Sigmoid colon (tissue), 7 donors: ENCODE results near the gene NIN. TPM values are rescaled to one million over a fixed set of nuclear protein-coding genes. Genes with fewer than 3 reads are reported as not detected.

ENCODE experiments used
- DNase-seq: peaks from one replicate; pipeline ENCODE4 v3.0.0-alpha.2; 2019
- H3K27ac ChIP-seq, 4 donors: fragments of 200-600 bp; sonication (generic); one replicate each; pipeline ENCODE4 v1.5.1; 2016 to 2019; ENCODE audit warnings: mild to moderate bottlenecking in 1 of 4
- H3K27me3 ChIP-seq, 3 donors: fragments of 200-600 bp; sonication (generic); one replicate each; pipeline ENCODE4 v1.5.1; 2019; ENCODE audit warnings: mild to moderate bottlenecking in 1 of 3
- H3K36me3 ChIP-seq, 4 donors: fragments of 200-600 bp; sonication (generic); one replicate each; pipeline ENCODE4 v1.5.1; 2016 to 2019
- H3K4me1 ChIP-seq, 4 donors: fragments of 200-600 bp; sonication (generic); one replicate each; pipeline ENCODE4 v1.5.1; 2017 to 2019
- H3K4me3 ChIP-seq, 4 donors: fragments of 200-600 bp; sonication (generic); one replicate each; pipeline ENCODE4 v1.5.1; 2017 to 2019; ENCODE audit warnings: mild to moderate bottlenecking in 2 of 4, moderate library complexity in 1 of 4
- H3K9me3 ChIP-seq, 4 donors: fragments of 200-600 bp in 3 of 4; sonication (generic) in 3 of 4; one replicate each; pipeline versions ENCODE4 v1.5.1 to v1.6.1; 2013 to 2019
- EP300 ChIP-seq, 4 donors: sonication (generic); formaldehyde crosslinking; IDR thresholded peaks; one replicate each; pipeline ENCODE4 v1.6.1; 2017; ENCODE audit warnings: antibody characterized with exemption in 4 of 4
- POLR2A ChIP-seq, 2 donors: fragments of 450-650 bp; IDR thresholded peaks; one replicate each; pipeline ENCODE4 v1.6.1; 2016; ENCODE audit warnings: antibody characterized with exemption in 2 of 2, mild to moderate bottlenecking in 2 of 2, moderate library complexity in 2 of 2
- POLR2AphosphoS5 ChIP-seq, 4 donors: sonication (generic); formaldehyde crosslinking; IDR thresholded peaks; one replicate each; pipeline ENCODE4 v1.6.1; 2017; ENCODE audit warnings: antibody characterized with exemption in 4 of 4
- WGBS, 2 donors: extraction: QIAGEN DNeasy Blood & Tissue Kit; methylation state at CpG; one replicate each; pipeline ENCODE4 v1.1.7; 2013; 5-methylcytosine and 5-hydroxymethylcytosine counted together
- intact Hi-C: fragments of 100-400 bp; cut with DNase I; formaldehyde crosslinking; loops from one replicate; pipeline ENCODE4 v1.15.1; 2023
- polyA plus RNA-seq, 3 donors: library from polyadenylated mRNA; stranded (reverse); fragments of 200-250 nt; gene quantifications; one replicate each; pipeline ENCODE4 v1.2.3, GENCODE V29; 2013
- total RNA-seq, 4 donors: library from RNA; depleted of rRNA; stranded (reverse); fragments of >200 nt; gene quantifications; one replicate each; pipeline ENCODE4 v1.1.0, GENCODE V29; 2016
- TF ChIP-seq, protein P1 (sequence below), 4 experiments: fragments of 450-650 bp in 3 of 4; fragments of 200-600 bp in 1 of 4; IDR thresholded peaks; one replicate each; pipeline ENCODE4 v1.5.1; 2016 to 2019; ENCODE audit warnings: antibody characterized with exemption in 4 of 4, mild to moderate bottlenecking in 3 of 4, moderate library complexity in 2 of 4
- donor health status: healthy with polysubstance abuse.
- donor health status: Bipolar disorder and iron deficiency.
- donor health status: healthy.

The NIN gene
- total and polyA plus RNA-seq, 7 donors = 3.6 to 38.2 (median 20.7) TPM

DNA sequence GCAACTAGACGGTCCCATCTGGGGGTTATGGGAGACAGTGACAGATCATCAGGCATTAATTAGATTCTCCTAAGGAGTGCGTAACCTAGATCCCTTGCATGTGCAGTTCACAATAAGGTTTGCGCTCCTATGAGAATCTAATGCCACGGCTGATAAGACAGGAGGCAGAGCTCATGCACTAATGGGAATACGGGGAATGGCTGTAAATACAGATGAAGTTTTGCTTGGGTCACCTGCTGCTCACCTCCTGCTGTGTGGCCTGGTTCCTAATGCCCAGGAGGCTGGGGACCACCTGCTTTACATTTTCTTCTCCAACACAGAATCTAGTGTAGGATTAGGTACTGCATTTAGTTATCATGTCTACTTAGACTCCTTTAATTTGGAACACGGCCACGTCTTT lies 113.2 kb downstream of the NIN start:
- no peaks in the 10 kb centered on the region for H3K27me3 ChIP-seq
- H3K4me3 ChIP-seq = no peak overlapping the region
- DNase-seq = no peak
- intact Hi-C loops = no loop called here
- 79 to 86% methylated on average over 7 of the region's 7 CpGs for WGBS, 2 donors
- H3K27ac ChIP-seq = no peak overlapping the region
- TF ChIP-seq, protein P1, sequence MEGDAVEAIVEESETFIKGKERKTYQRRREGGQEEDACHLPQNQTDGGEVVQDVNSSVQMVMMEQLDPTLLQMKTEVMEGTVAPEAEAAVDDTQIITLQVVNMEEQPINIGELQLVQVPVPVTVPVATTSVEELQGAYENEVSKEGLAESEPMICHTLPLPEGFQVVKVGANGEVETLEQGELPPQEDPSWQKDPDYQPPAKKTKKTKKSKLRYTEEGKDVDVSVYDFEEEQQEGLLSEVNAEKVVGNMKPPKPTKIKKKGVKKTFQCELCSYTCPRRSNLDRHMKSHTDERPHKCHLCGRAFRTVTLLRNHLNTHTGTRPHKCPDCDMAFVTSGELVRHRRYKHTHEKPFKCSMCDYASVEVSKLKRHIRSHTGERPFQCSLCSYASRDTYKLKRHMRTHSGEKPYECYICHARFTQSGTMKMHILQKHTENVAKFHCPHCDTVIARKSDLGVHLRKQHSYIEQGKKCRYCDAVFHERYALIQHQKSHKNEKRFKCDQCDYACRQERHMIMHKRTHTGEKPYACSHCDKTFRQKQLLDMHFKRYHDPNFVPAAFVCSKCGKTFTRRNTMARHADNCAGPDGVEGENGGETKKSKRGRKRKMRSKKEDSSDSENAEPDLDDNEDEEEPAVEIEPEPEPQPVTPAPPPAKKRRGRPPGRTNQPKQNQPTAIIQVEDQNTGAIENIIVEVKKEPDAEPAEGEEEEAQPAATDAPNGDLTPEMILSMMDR (IDR thresholded peaks at IDR 0.05) = no peak
- TF ChIP-seq POLR2A (IDR thresholded peaks at IDR 0.05) (no peak), EP300 (IDR thresholded peaks at IDR 0.05) (no peak), POLR2AphosphoS5 (IDR thresholded peaks at IDR 0.05) (no peak)
- H3K36me3 ChIP-seq = peaks cover 0 to 14% (median 0%) of the 10 kb centered on the region in 4 donors
- no peaks in the 10 kb centered on the region for H3K9me3 ChIP-seq
- H3K4me1 ChIP-seq = no peaks in the 10 kb centered on the region

DNA sequence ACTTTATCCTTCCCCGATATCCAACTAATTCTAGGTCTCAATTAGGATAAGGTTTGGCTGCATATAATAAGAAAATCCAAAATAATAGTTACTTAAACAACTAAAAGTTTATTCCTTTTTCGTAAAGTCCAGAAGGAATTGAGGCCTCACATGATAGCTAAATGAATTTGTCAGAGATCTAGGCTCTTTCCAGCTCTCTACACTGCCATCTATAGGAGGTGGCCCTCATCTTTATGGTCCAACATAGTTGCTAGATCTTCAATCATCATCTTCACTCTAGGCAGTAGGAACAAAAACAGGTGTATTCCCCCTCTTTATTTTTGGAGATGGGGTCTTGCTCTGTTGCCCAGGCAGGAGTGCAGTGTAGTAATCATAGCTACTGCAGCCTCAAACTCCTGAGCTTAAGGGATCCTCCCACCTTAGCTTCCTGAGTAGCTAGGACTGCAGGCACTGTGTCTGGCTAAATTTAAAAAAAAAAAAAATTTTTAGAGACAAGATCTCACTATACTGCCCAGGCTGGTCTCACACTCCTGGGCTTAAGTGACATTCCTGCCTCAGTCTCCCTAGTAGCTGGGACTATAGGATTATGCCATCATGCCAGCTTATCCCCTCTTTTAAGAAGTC lies 116.4 kb downstream of the NIN start:
- Histone ChIP-seq H3K4me1 (no peaks in the 10 kb centered on the region), H3K9me3 (no peaks in the 10 kb centered on the region), H3K27ac (no peak overlapping the region), H3K27me3 (no peaks in the 10 kb centered on the region), H3K36me3 (no peaks in the 10 kb centered on the region), H3K4me3 (no peak overlapping the region)
- no peak for DNase-seq
- TF ChIP-seq, protein P1 (IDR thresholded peaks at IDR 0.05) = peak in 2 of 4 experiments; percentile 28 to 48
- TF ChIP-seq POLR2AphosphoS5 (IDR thresholded peaks at IDR 0.05) = no peak
- WGBS, 2 donors = 69 to 70% methylated on average over 2 of the region's 2 CpGs
- intact Hi-C loops = loop anchor here (5.0 kb wide), 1 partner anchor 112 kb away; no protein-coding TSS in a partner anchor

DNA sequence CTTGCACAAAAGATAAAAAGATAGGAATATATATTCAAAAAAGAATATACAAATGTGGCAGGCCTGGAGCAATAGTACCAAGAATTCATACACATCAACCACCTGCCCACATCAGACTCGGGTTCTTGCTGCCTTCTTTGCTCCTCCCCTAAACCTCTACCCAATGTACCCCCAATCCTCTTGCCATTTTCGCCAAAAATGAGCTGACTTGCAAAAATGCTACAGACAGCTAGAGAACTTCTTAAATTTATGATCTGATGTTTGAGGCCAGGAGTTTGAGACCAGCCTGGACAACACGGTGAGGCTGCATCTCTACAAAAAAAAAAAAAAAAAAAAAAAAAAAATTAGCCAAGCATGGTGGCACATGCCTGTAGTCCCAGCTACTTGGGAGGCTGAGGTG lies 119.9 kb downstream of the NIN start:
- no peaks in the 10 kb centered on the region for H3K27me3 ChIP-seq
- no peak for DNase-seq
- H3K36me3 ChIP-seq = no peaks in the 10 kb centered on the region
- TF ChIP-seq POLR2A (IDR thresholded peaks at IDR 0.05) (no peak), EP300 (IDR thresholded peaks at IDR 0.05) (no peak), POLR2AphosphoS5 (IDR thresholded peaks at IDR 0.05) (no peak)
- TF ChIP-seq, protein P1 (IDR thresholded peaks at IDR 0.05) = no peak
- intact Hi-C loops = loop anchor here (5.0 kb wide), 1 partner anchor 109 kb away; no protein-coding TSS in a partner anchor
- no peak overlapping the region for H3K4me3 ChIP-seq
- H3K27ac ChIP-seq = no peak overlapping the region
- 92 to 95% methylated on average over 3 of the region's 3 CpGs for WGBS, 2 donors
- no peaks in the 10 kb centered on the region for H3K9me3 ChIP-seq
- H3K4me1 ChIP-seq = no peaks in the 10 kb centered on the region

DNA sequence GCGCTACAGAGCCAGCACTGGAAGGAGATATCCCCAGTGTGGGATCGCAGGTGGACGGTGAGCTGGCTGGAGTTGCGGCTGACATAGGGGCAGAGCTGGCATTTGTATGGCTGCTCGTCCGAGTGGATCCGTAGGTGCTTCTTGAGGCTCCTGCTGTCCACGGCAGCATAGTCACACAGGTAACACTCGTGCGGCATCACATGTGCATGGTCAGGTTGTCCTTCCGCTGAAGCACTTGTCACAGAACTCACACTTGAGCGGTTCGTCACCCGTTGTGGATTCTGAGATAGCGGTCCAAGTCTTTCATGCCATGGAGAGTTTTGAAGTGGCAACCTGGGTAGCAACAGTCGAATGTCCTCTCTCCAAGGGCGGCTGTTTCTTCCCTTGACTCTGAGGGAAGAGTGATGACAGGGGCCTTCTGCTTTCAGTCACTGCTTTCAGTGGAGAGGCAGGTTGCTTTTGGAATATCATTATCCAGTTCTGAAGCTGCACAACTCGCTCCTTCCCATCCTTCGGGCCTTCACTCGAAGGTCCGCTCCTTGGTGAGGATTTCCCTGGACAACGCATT lies 125.9 kb downstream of the NIN start:
- H3K9me3 ChIP-seq = no peaks in the 10 kb centered on the region
- 97% methylated on average over 22 of the region's 22 CpGs for WGBS, 2 donors
- no peaks in the 10 kb centered on the region for H3K27me3 ChIP-seq
- no peak for TF ChIP-seq EP300 (IDR thresholded peaks at IDR 0.05)
- TF ChIP-seq POLR2AphosphoS5 (IDR thresholded peaks at IDR 0.05) = no peak
- TF ChIP-seq POLR2A (IDR thresholded peaks at IDR 0.05) = no peak
- TF ChIP-seq, protein P1 (IDR thresholded peaks at IDR 0.05) = no peak
- DNase-seq = no peak
- H3K36me3 ChIP-seq = no peaks in the 10 kb centered on the region
- no peak overlapping the region for H3K27ac ChIP-seq
- intact Hi-C loops = no loop called here
- H3K4me1 ChIP-seq = no peaks in the 10 kb centered on the region
- no peak overlapping the region for H3K4me3 ChIP-seq
